ENCODE data around the gene PGC.

Gene PGC

GRCh38 chr6:41711323-41712038 is 35.7 kb downstream of the PGC start:
- no peak for DNase-seq

GRCh38 chr6:41709375-41709774 is 37.8 kb downstream of the PGC start:
- DNase-seq = no peak

GRCh38 chr6:41708856-41709255 is 38.3 kb downstream of the PGC start:
- no peak for DNase-seq

- peak; percentile 46 for DNase-seq
Observed at GRCh38 chr6:41707565-41708200, 39.5 kb downstream of the PGC start.

- peak; percentile 42 for DNase-seq
Observed at GRCh38 chr6:41706876-41707564, 40.2 kb downstream of the PGC start.

GRCh38 chr6:41705996-41706835 is 41.0 kb downstream of the PGC start:
- DNase-seq = peak; percentile 86

GRCh38 chr6:41705311-41705995 is 41.7 kb downstream of the PGC start:
- DNase-seq = no peak

GRCh38 chr6:41704656-41705310 is 42.4 kb downstream of the PGC start:
- DNase-seq = no peak

- DNase-seq = no peak
Observed at GRCh38 chr6:41704028-41704427, 43.2 kb downstream of the PGC start.

- no peak for DNase-seq
Observed at GRCh38 chr6:41702771-41703494, 44.3 kb downstream of the PGC start.

- DNase-seq = no peak
Observed at GRCh38 chr6:41702089-41702745, 45.0 kb downstream of the PGC start.

GRCh38 chr6:41700463-41701347 is 46.5 kb downstream of the PGC start:
- DNase-seq = peak; percentile 37

GRCh38 chr6:41699063-41699462 is 48.1 kb downstream of the PGC start:
- DNase-seq = no peak

- DNase-seq = no peak
Observed at GRCh38 chr6:41697861-41698781, 49.1 kb downstream of the PGC start.

GRCh38 chr6:41696788-41697187 is 50.4 kb downstream of the PGC start:
- DNase-seq = no peak

- no peak for DNase-seq
Observed at GRCh38 chr6:41695825-41696224, 51.4 kb downstream of the PGC start.

- DNase-seq = no peak
Observed at GRCh38 chr6:41694815-41695526, 52.2 kb downstream of the PGC start.
